Upper lobe of right lung (tissue), 1 donor: ENCODE results near the gene TCP11L2. TPM values are rescaled to one million over a fixed set of nuclear protein-coding genes. Genes with fewer than 3 reads are reported as not detected.
A peak's percentile ranks its signal among the peaks of the same experiment; 100 is the strongest.

Experiments
- ATAC-seq: fragments of 200-7000 bp; cut with Tn5 transposase; one replicate; pipeline ENCODE4 v1.9.1; 2020; ENCODE audit warnings: mild to moderate bottlenecking, moderate library complexity
- DNase-seq: peaks from one replicate; pipeline ENCODE4 v3.0.0-alpha.2; 2020
- H3K27ac ChIP-seq: fragments of 200-600 bp; one replicate; pipeline ENCODE4 v1.8.0; 2022
- H3K27me3 ChIP-seq: fragments of 200-600 bp; one replicate; pipeline ENCODE4 v1.8.0; 2022; ENCODE audit warnings: mild to moderate bottlenecking
- H3K36me3 ChIP-seq: fragments of 200-600 bp; one replicate; pipeline ENCODE4 v1.8.0; 2022
- H3K4me1 ChIP-seq: fragments of 200-600 bp; one replicate; pipeline ENCODE4 v1.8.0; 2022
- H3K4me3 ChIP-seq: fragments of 200-600 bp; one replicate; pipeline ENCODE4 v1.8.0; 2022; ENCODE audit warnings: mild to moderate bottlenecking
- H3K9me3 ChIP-seq: fragments of 200-600 bp; one replicate; pipeline ENCODE4 v1.8.0; 2022
- CTCF ChIP-seq: fragments of 200-600 bp; IDR thresholded peaks from one replicate; pipeline ENCODE4 v1.8.0; 2022; ENCODE audit warnings: antibody characterized with exemption
- intact Hi-C: fragments of 100-400 bp; cut with DNase I; formaldehyde crosslinking; loops from one replicate; pipeline ENCODE4 v1.11.0; 2022
- total RNA-seq: library from RNA; stranded (reverse); fragmentation: NEBNext Ultra II Directional; extraction: Animal tissue kit (Norgen Biotek cat#: 25700); gene quantifications from one replicate; pipeline ENCODE4 v1.2.1, GENCODE V29; 2021
- donor health status: DM: no; HTN: yes; CAD: no; lungs with severe emphysema.

Gene TCP11L2
- total RNA-seq, 1 donor from 2014 or later: 37.7 TPM

- no peak for TF ChIP-seq CTCF
These were observed 41.6 kb downstream of the TCP11L2 start for GRCh38 chr12:106344131-106344530.

GRCh38 chr12:106345746-106346145, 43.2 kb downstream of the TCP11L2 start:
- peak; percentile 85 for ATAC-seq
- no peak for DNase-seq
- H3K4me3 ChIP-seq: no peak overlapping the region
- intact Hi-C loops: no loop called here
- no peaks in the 10 kb centered on the region for H3K9me3 ChIP-seq
- H3K36me3 ChIP-seq: peaks cover 20% of the 10 kb centered on the region
- peak; percentile 42 for TF ChIP-seq CTCF
- H3K4me1 ChIP-seq: peaks cover 16% of the 10 kb centered on the region
- H3K27me3 ChIP-seq: no peaks in the 10 kb centered on the region
- no peak overlapping the region for H3K27ac ChIP-seq

More at GRCh38 chr12:106344131-106344530, 41.6 kb downstream of the TCP11L2 start:
- Histone ChIP-seq H3K27ac (no peak overlapping the region), H3K4me1 (peaks cover 16% of the 10 kb centered on the region), H3K27me3 (no peaks in the 10 kb centered on the region), H3K9me3 (no peaks in the 10 kb centered on the region), H3K36me3 (peaks cover 24% of the 10 kb centered on the region), H3K4me3 (no peak overlapping the region)
- intact Hi-C loops: no loop called here
- DNase-seq: no peak
- no peak for ATAC-seq

- H3K27ac ChIP-seq: no peak overlapping the region
These were observed 45.9 kb downstream of the TCP11L2 start for GRCh38 chr12:106348411-106348810.

GRCh38 chr12:106353175-106353574, 50.6 kb downstream of the TCP11L2 start:
- Histone ChIP-seq H3K27me3 (no peaks in the 10 kb centered on the region), H3K4me1 (peaks cover 10% of the 10 kb centered on the region), H3K9me3 (no peaks in the 10 kb centered on the region), H3K4me3 (no peak overlapping the region), H3K36me3 (no peaks in the 10 kb centered on the region), H3K27ac (no peak overlapping the region)
- no peak for ATAC-seq
- TF ChIP-seq CTCF: no peak
- intact Hi-C loops: no loop called here
- DNase-seq: no peak

More at GRCh38 chr12:106348411-106348810, 45.9 kb downstream of the TCP11L2 start:
- H3K36me3 ChIP-seq: peaks cover 12% of the 10 kb centered on the region
- H3K4me3 ChIP-seq: no peak overlapping the region
- intact Hi-C loops: no loop called here
- peaks cover 5% of the 10 kb centered on the region for H3K4me1 ChIP-seq
- no peaks in the 10 kb centered on the region for H3K9me3 ChIP-seq
- no peaks in the 10 kb centered on the region for H3K27me3 ChIP-seq
- DNase-seq: no peak
- ATAC-seq: no peak
- no peak for TF ChIP-seq CTCF

GRCh38 chr12:106357549-106358395, 55.2 kb downstream of the TCP11L2 start, which contains the start of gene POLR3B:
POLR3B (plus strand) TSS chr12:106357748; CDS start chr12:106357880, 132 bp downstream.
- H3K27me3 ChIP-seq: no peaks in the 10 kb centered on the region
- H3K36me3 ChIP-seq: no peaks in the 10 kb centered on the region
- TF ChIP-seq CTCF: peak; percentile 90
- peak within 1 kb of the TSS; percentile 87 for H3K27ac ChIP-seq
- H3K4me3 ChIP-seq: peak within 1 kb of the TSS; percentile 89
- intact Hi-C loops: no loop called here
- peaks cover 18% of the 10 kb centered on the region for H3K4me1 ChIP-seq
- DNase-seq: peak; percentile 97
- ATAC-seq: peak; percentile 97
- H3K9me3 ChIP-seq: no peaks in the 10 kb centered on the region
